ENCODE data around the gene SLCO4C1.
"Not testable (repeated sequence)": the region's sequence is repeated elsewhere in the genome, so short reads cannot be mapped to it uniquely, and the experiment has no call there.

Gene SLCO4C1

GRCh38 chr5:102296178-102296817 lies at the start of gene SLCO4C1:
TSS of gene SLCO4C1 (minus strand) at chr5:102296284. CDS start at chr5:102296262, 22 bp downstream.
- H3K9me3 ChIP-seq, result no peaks in the 10 kb centered on the region
- peak within 1 kb of the TSS; percentile 90 to 94 for H3K4me3 ChIP-seq (ENCODE audit: low read depth in 1 of 2, low read length in 1 of 2)
- H3K4me1 ChIP-seq (ENCODE audit: control insufficient read depth in 1 of 2, insufficient read depth in 1 of 2, low read depth in 1 of 2, low read length in 1 of 2), result peaks cover 48 to 49% of the 10 kb centered on the region in 2 experiments
- no peaks in the 10 kb centered on the region for H3K36me3 ChIP-seq
- no peaks in the 10 kb centered on the region for H3K27me3 ChIP-seq
- TF ChIP-seq CTCF (IDR thresholded peaks at IDR 0.05), result peak; percentile 79
- H3K27ac ChIP-seq, result peak within 1 kb of the TSS; percentile 93

GRCh38 chr5:102341681-102342288 lies 45.7 kb upstream of the SLCO4C1 start:
- no peak for TF ChIP-seq CTCF (IDR thresholded peaks at IDR 0.05)
- Histone ChIP-seq H3K4me1 (ENCODE audit: control insufficient read depth in 1 of 2, insufficient read depth in 1 of 2, low read depth in 1 of 2, low read length in 1 of 2) (no peaks in the 10 kb centered on the region), H3K36me3 (no peaks in the 10 kb centered on the region), H3K27ac (no peak overlapping the region), H3K9me3 (no peaks in the 10 kb centered on the region), H3K4me3 (ENCODE audit: low read depth in 1 of 2, low read length in 1 of 2) (no peak overlapping the region), H3K27me3 (no peaks in the 10 kb centered on the region)

GRCh38 chr5:102324714-102325113 lies 28.6 kb upstream of the SLCO4C1 start:
- TF ChIP-seq CTCF (IDR thresholded peaks at IDR 0.05), result no peak

GRCh38 chr5:102318801-102319200 lies 22.7 kb upstream of the SLCO4C1 start:
- not testable (repeated sequence) for H3K27me3 ChIP-seq, H3K36me3 ChIP-seq, H3K9me3 ChIP-seq
- Histone ChIP-seq H3K4me3 (ENCODE audit: low read depth in 1 of 2, low read length in 1 of 2) (peak overlapping the region; percentile 16 to 42), H3K27ac (peak overlapping the region; percentile 72), H3K4me1 (ENCODE audit: control insufficient read depth in 1 of 2, insufficient read depth in 1 of 2, low read depth in 1 of 2, low read length in 1 of 2) (peaks cover 20 to 26% of the 10 kb centered on the region in 2 experiments)

More at GRCh38 chr5:102324714-102325113, 28.6 kb upstream of the SLCO4C1 start:
- Histone ChIP-seq H3K4me1 (ENCODE audit: control insufficient read depth in 1 of 2, insufficient read depth in 1 of 2, low read depth in 1 of 2, low read length in 1 of 2) (peaks cover 2 to 10% of the 10 kb centered on the region in 2 experiments), H3K9me3 (no peaks in the 10 kb centered on the region), H3K27me3 (no peaks in the 10 kb centered on the region), H3K27ac (no peak overlapping the region), H3K36me3 (no peaks in the 10 kb centered on the region), H3K4me3 (ENCODE audit: low read depth in 1 of 2, low read length in 1 of 2) (no peak overlapping the region)

DNA sequence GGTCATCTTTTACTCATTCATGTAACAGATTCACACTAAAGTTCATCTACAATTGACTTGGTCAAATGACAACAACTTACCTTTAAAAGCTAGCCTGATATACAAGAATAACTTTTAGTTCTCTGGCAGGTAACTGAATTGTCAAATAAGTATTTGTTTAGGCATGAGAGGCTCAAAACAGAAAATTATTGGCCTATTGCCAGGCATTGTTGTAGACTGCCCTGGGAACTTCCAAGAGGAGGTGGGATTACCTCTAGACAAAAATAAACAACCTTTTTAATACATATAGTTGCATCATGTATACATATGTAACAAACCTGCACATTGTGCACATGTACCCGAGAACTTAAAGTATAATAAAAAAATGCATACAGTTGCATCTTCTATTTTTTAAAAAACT lies 18.2 kb upstream of the SLCO4C1 start:
- H3K27ac ChIP-seq, result no peak overlapping the region
- no peaks in the 10 kb centered on the region for H3K9me3 ChIP-seq
- TF ChIP-seq CTCF (IDR thresholded peaks at IDR 0.05), result no peak
- no peaks in the 10 kb centered on the region for H3K27me3 ChIP-seq
- no peaks in the 10 kb centered on the region for H3K36me3 ChIP-seq
- H3K4me1 ChIP-seq (ENCODE audit: control insufficient read depth in 1 of 2, insufficient read depth in 1 of 2, low read depth in 1 of 2, low read length in 1 of 2), result peaks cover 18 to 19% of the 10 kb centered on the region in 2 experiments
- H3K4me3 ChIP-seq (ENCODE audit: low read depth in 1 of 2, low read length in 1 of 2), result no peak overlapping the region

DNA sequence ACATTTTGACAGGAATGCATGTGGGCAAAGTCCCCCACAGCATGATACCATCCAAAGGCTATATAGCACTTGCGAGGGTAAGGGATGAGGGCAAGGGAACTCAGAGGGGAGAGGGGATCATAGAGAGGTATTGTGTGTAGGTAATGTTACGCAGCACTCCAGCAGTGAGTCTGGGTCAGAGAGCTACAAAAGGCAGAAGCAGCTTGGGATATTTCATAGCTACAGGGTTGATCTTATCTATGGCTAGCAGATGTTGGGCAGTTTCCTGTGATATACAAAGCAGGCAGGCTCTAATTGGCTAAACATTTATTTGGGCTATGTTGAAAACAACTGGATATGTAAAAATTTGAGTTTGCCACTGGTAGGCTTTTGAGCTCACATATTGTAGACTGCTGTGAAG lies 17.8 kb upstream of the SLCO4C1 start:
- Histone ChIP-seq H3K27me3 (no peaks in the 10 kb centered on the region), H3K9me3 (no peaks in the 10 kb centered on the region), H3K4me3 (ENCODE audit: low read depth in 1 of 2, low read length in 1 of 2) (no peak overlapping the region), H3K4me1 (ENCODE audit: control insufficient read depth in 1 of 2, insufficient read depth in 1 of 2, low read depth in 1 of 2, low read length in 1 of 2) (peaks cover 14 to 15% of the 10 kb centered on the region in 2 experiments), H3K27ac (no peak overlapping the region), H3K36me3 (no peaks in the 10 kb centered on the region)
- no peak for TF ChIP-seq CTCF (IDR thresholded peaks at IDR 0.05)

All from neutrophil (primary cell).